GM19455 (cell line): ENCODE measurements around the gene DOCK4.

Experiments
- ATAC-seq: cut with Tn5 transposase; IDR thresholded peaks from one replicate; pipeline ENCODE4 v1.9.1; 2021; ENCODE audit not compliant: unreplicated experiment

Gene DOCK4

GRCh38 chr7:112019932-112020331 is 186.3 kb downstream of the DOCK4 start:
- ATAC-seq: no peak

GRCh38 chr7:112018305-112019030 is 187.7 kb downstream of the DOCK4 start:
- ATAC-seq: no peak

- ATAC-seq: no peak
Measured at GRCh38 chr7:112015146-112015545, 191.1 kb downstream of the DOCK4 start.

GRCh38 chr7:112014347-112014746 is 191.9 kb downstream of the DOCK4 start:
- ATAC-seq: no peak

GRCh38 chr7:112013274-112013673 is 192.9 kb downstream of the DOCK4 start:
- no peak for ATAC-seq

- no peak for ATAC-seq
Measured at GRCh38 chr7:112012242-112012641, 194.0 kb downstream of the DOCK4 start.

GRCh38 chr7:112010994-112011393 is 195.2 kb downstream of the DOCK4 start:
- no peak for ATAC-seq

GRCh38 chr7:112010109-112010508 is 196.1 kb downstream of the DOCK4 start:
- no peak for ATAC-seq

- ATAC-seq: no peak
Measured at GRCh38 chr7:112009081-112009480, 197.1 kb downstream of the DOCK4 start.

GRCh38 chr7:112007185-112007584 is 199.0 kb downstream of the DOCK4 start:
- no peak for ATAC-seq

- no peak for ATAC-seq
Measured at GRCh38 chr7:112006071-112006470, 200.1 kb downstream of the DOCK4 start.

GRCh38 chr7:112005205-112005775 is 200.9 kb downstream of the DOCK4 start:
- ATAC-seq: no peak

- ATAC-seq: no peak
Measured at GRCh38 chr7:112001091-112001826, 204.9 kb downstream of the DOCK4 start.

GRCh38 chr7:111998326-111998725 is 207.9 kb downstream of the DOCK4 start:
- no peak for ATAC-seq

- no peak for ATAC-seq
Measured at GRCh38 chr7:111997546-111997945, 208.7 kb downstream of the DOCK4 start.

GRCh38 chr7:111992601-111993000 is 213.6 kb downstream of the DOCK4 start:
- ATAC-seq: no peak

GRCh38 chr7:111990643-111991042 is 215.6 kb downstream of the DOCK4 start:
- ATAC-seq: no peak

- no peak for ATAC-seq
Measured at GRCh38 chr7:111987886-111988285, 218.3 kb downstream of the DOCK4 start.

GRCh38 chr7:111987115-111987826 is 218.9 kb downstream of the DOCK4 start:
- ATAC-seq: no peak

GRCh38 chr7:111986601-111987000 is 219.6 kb downstream of the DOCK4 start:
- ATAC-seq: no peak

GRCh38 chr7:111985798-111986197 is 220.4 kb downstream of the DOCK4 start:
- ATAC-seq: no peak

- ATAC-seq: no peak
Measured at GRCh38 chr7:111982804-111983203, 223.4 kb downstream of the DOCK4 start.
